Erythroblast (primary cell): ENCODE results near the gene SALL4.

ENCODE experiments used
- GATA1 ChIP-seq: IDR thresholded peaks from 2 replicates; pipeline ENCODE4 v1.6.1; 2011; ENCODE audit warnings: low read depth, mild to moderate bottlenecking, control low read depth, low read length, moderate library complexity
- POLR2A ChIP-seq: IDR thresholded peaks from 2 replicates; pipeline ENCODE4 v1.6.1; 2011; ENCODE audit warnings: mild to moderate bottlenecking, low read length

DNA sequence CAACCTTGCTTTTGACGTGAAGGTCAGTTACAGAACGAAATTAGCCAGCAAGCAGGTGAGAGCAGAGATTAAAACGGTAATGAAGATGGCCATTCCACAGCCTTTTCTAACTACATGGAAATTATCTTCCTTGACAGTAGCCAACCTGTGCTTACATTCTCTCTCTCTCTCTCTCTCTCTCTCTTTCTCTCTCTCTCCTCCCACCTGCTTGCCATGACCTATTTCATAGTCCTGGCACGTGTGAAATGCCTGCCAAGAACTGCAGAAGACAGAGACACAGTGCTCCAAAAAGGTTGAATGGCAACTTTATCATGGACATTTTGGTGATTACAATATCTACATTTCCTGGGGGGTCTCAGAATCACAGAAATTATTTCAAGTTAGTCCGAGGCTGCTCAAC, 38.5 kb upstream of the SALL4 start:
- TF ChIP-seq POLR2A (no peak), GATA1 (no peak)
